ENCODE data around the gene RS1. TPM values are rescaled to one million over a fixed set of nuclear protein-coding genes. Genes with fewer than 3 reads are reported as not detected.

The RS1 gene
- total and polyA plus RNA-seq, 2 of the 13 experiments (the other 11 are each of a cell fraction or from before 2014, with no cell fraction given): not detected

DNA sequence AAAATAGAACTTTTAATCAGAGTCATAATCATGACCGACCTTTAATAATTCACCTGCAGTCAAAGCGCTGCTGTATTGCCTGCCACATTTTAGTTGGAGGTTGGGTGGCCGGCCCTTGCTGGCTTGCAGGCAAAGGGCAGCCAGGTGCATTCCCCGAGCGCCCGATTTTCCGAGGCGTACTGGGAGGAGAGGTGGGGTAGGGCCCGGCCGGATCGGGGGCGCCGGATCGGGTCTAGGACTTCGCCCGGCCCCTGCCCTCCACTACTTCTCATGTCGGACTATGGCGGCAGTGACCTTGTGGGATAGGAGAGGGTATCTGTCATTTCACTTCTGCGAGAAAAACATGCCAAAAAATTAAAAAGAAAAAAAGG is 2.5 kb upstream of the RS1 start:
- Histone ChIP-seq H3K27ac (ENCODE audit: extremely low read length, insufficient read depth, low read length) (peak overlapping the region; percentile 44), H3K27me3 (ENCODE audit: control insufficient read depth in 1 of 2, insufficient read depth in 2 of 2, low read length in 2 of 2) (no peaks in the 10 kb centered on the region), H3K9ac (ENCODE audit: insufficient read depth, low read depth, low read length) (peak overlapping the region; percentile 66; the same call in 1 of the 2 replicates), H3K4me2 (ENCODE audit: low read depth, low read length) (peak overlapping the region; percentile 58), H3K4me1 (ENCODE audit: insufficient read depth, low read length) (peaks cover 13% of the 10 kb centered on the region), H3K4me3 (replicated peaks in 1 of 3; ENCODE audit: insufficient read depth in 1 of 3, low read depth in 2 of 3, low read length in 3 of 3) (peak overlapping the region; percentile 71 to 75 (median 73)), H3K9me3 (ENCODE audit: low read length) (no peaks in the 10 kb centered on the region), H4K20me1 (ENCODE audit: insufficient read depth, low read length) (no peaks in the 10 kb centered on the region), H3K36me3 (replicated peaks in 1 of 2; ENCODE audit: control insufficient read depth in 1 of 2, insufficient read depth in 2 of 2, low read length in 2 of 2) (no peaks in the 10 kb centered on the region), H2AFZ (ENCODE audit: low read length) (peak overlapping the region; percentile 27), H3K79me2 (ENCODE audit: insufficient read depth, low read length) (no peaks in the 10 kb centered on the region)
- CTCF ChIA-PET (ENCODE audit: low intra/inter-chr PET ratio, low total read pairs): no interaction called here
- POLR2A ChIA-PET: no interaction called here
- DNase-seq (ENCODE audit: low spot score) (no peak), FAIRE-seq (peak; percentile 32), ATAC-seq (peak; percentile 16; the same call in 1 of the 3 replicates)
- in situ Hi-C loops (cut with HindIII; ENCODE audit: extremely low pct_ligation_motif_present, low pct_unique_long_range_greater_than_20kb): loop anchor here (10.0 kb wide), 1 partner anchor 250 kb away; the partner anchor contains the start of gene CDKL5
- under 1% methylated on average over 19 of the region's 19 CpGs for WGBS (ENCODE audit: low lambda C conversion rate)
- intact Hi-C loops (cut with micrococcal nuclease; ENCODE audit: unreplicated experiment): loop anchor here (5.0 to 10.0 kb wide), 2 partner anchors 42 to 280 kb away; no protein-coding TSS in a partner anchor
- BruUV-seq (replicated peaks): no TSS peak
- TF ChIP-seq ZNF672 (CRISPR knock-in tag; IDR thresholded peaks at IDR 0.05) (no peak), ZBTB7B (CRISPR knock-in tag; IDR thresholded peaks at IDR 0.05) (0 out of 2 replicates have a peak, but pooled peaks have one; percentile 27)

DNA sequence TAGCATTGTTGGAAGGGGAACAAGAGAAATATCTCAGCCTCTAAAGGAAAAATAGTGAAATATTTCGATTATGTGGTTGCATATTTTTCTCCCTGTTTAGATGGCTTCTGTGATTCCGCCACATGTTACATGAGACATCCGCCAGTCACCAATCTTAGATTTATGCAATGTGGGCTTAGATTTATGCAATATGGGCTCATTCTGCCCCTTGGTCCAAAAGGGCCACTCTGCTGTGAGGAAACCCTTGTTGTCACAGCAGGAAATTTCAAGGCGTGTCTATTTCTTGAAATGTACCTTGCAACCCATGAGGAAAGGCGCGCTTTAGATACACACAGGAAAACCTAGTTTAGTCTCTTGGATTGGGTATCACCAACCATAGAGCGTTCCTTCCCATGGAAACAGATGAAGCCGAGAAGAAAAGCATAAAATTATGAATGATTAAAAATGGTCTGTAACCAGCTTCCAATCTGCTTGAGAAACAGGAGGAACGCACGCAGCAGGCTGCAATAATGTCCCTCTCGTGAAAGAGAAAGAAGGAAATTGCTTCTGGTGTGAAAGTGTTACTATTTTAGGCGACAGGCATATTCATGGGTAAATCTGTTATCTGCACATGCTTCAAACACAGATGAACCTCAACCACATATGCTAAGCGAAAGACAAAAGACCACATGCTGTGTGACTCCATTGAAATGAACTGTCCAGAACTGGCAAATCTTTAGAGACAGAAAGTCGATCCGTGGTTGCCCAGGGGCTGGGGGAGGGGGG is 3.7 kb downstream of the RS1 start:
- no peaks in the 10 kb centered on the region for H4K20me1 ChIP-seq (ENCODE audit: insufficient read depth, low read length)
- WGBS (ENCODE audit: low lambda C conversion rate): 73% methylated on average over 15 of the region's 15 CpGs
- TF ChIP-seq ZKSCAN5 (CRISPR knock-in tag; IDR thresholded peaks at IDR 0.05): no peak
- no peak for TF ChIP-seq ATF7-NPFF (CRISPR knock-in tag; IDR thresholded peaks at IDR 0.05; ENCODE audit: low read depth)
- TF ChIP-seq KIAA2018 (CRISPR knock-in tag; IDR thresholded peaks at IDR 0.05; ENCODE audit: borderline replicate concordance): no peak
- TF ChIP-seq ZNF770 (CRISPR knock-in tag; IDR thresholded peaks at IDR 0.05): no peak

More for the DNA sequence above, 3.7 kb downstream of the RS1 start:
- H3K9ac ChIP-seq (ENCODE audit: insufficient read depth, low read depth, low read length): no peak overlapping the region
- CTCF ChIA-PET (ENCODE audit: low intra/inter-chr PET ratio, low total read pairs): no interaction called here
- BruUV-seq (replicated peaks): no TSS peak
- no peak overlapping the region for H3K4me2 ChIP-seq (ENCODE audit: low read depth, low read length)
- no peaks in the 10 kb centered on the region for H3K79me2 ChIP-seq (ENCODE audit: insufficient read depth, low read length)
- POLR2A ChIA-PET: no interaction called here
- no peak overlapping the region for H3K4me3 ChIP-seq (replicated peaks in 1 of 3; ENCODE audit: insufficient read depth in 1 of 3, low read depth in 2 of 3, low read length in 3 of 3)
- no peaks in the 10 kb centered on the region for H3K27me3 ChIP-seq (ENCODE audit: control insufficient read depth in 1 of 2, insufficient read depth in 2 of 2, low read length in 2 of 2)
- FAIRE-seq (no peak), ATAC-seq (no peak), DNase-seq (ENCODE audit: low spot score) (no peak)
- peaks cover 12% of the 10 kb centered on the region for H3K4me1 ChIP-seq (ENCODE audit: insufficient read depth, low read length)
- in situ Hi-C loops (cut with HindIII; ENCODE audit: extremely low pct_ligation_motif_present, low pct_unique_long_range_greater_than_20kb): no loop called here
- intact Hi-C loops (cut with micrococcal nuclease; ENCODE audit: unreplicated experiment): no loop called here
- no peak overlapping the region for H3K27ac ChIP-seq (ENCODE audit: extremely low read length, insufficient read depth, low read length)
- no peak overlapping the region for H2AFZ ChIP-seq (ENCODE audit: low read length)
- no peaks in the 10 kb centered on the region for H3K36me3 ChIP-seq (replicated peaks in 1 of 2; ENCODE audit: control insufficient read depth in 1 of 2, insufficient read depth in 2 of 2, low read length in 2 of 2)
- no peaks in the 10 kb centered on the region for H3K9me3 ChIP-seq (ENCODE audit: low read length)
